ENCODE data around the gene TBC1D1. TPM values are rescaled to one million over a fixed set of nuclear protein-coding genes. Genes with fewer than 3 reads are reported as not detected.

Gene TBC1D1
- total RNA-seq, 1 experiment from 2014 or later: 42.6 TPM

GRCh38 chr4:37902212-37902611 lies 11.3 kb downstream of the TBC1D1 start:
- H3K4me1 ChIP-seq (ENCODE audit: insufficient read depth, low read length, poor library complexity, severe bottlenecking): no peaks in the 10 kb centered on the region
- no peaks in the 10 kb centered on the region for H3K9me3 ChIP-seq (ENCODE audit: low read depth, low read length, poor library complexity, severe bottlenecking)
- peaks cover 17% of the 10 kb centered on the region for H3K27me3 ChIP-seq (replicated peaks; ENCODE audit: insufficient read depth, low read depth, low read length, poor library complexity)
- POLR2A ChIA-PET (ENCODE audit: low non-redundant PET): no interaction called here
- no peak overlapping the region for H3K4me3 ChIP-seq (ENCODE audit: low read depth, low read length, poor library complexity, severe bottlenecking)
- H3K27ac ChIP-seq (ENCODE audit: low read depth, low read length, poor library complexity, severe bottlenecking): no peak overlapping the region
- H3K36me3 ChIP-seq (ENCODE audit: insufficient read depth, low read length, poor library complexity, severe bottlenecking): no peaks in the 10 kb centered on the region
- intact Hi-C loops (cut with micrococcal nuclease; ENCODE audit: unreplicated experiment): no loop called here
- CTCF ChIA-PET: no interaction called here
- DNase-seq (ENCODE audit: low spot score): no peak
- no peak for TF ChIP-seq CTCF (conservative IDR thresholded peaks at IDR 0.05; ENCODE audit: low read depth, low read length)
- no peak for TF ChIP-seq EZH2 (IDR thresholded peaks at IDR 0.05; ENCODE audit: borderline replicate concordance, low read depth, low read length, poor library complexity, severe bottlenecking)
- BruUV-seq (replicated peaks): no TSS peak

- BruUV-seq (replicated peaks): no TSS peak
- ChIA-PET CTCF (no interaction called here), POLR2A (ENCODE audit: low non-redundant PET) (no interaction called here)
- H3K4me1 ChIP-seq (ENCODE audit: insufficient read depth, low read length, poor library complexity, severe bottlenecking): no peaks in the 10 kb centered on the region
- no peak overlapping the region for H3K27ac ChIP-seq (ENCODE audit: low read depth, low read length, poor library complexity, severe bottlenecking)
- TF ChIP-seq EZH2 (IDR thresholded peaks at IDR 0.05; ENCODE audit: borderline replicate concordance, low read depth, low read length, poor library complexity, severe bottlenecking) (no peak), CTCF (conservative IDR thresholded peaks at IDR 0.05; ENCODE audit: low read depth, low read length) (no peak)
- intact Hi-C loops (cut with micrococcal nuclease; ENCODE audit: unreplicated experiment): no loop called here
- H3K9me3 ChIP-seq (ENCODE audit: low read depth, low read length, poor library complexity, severe bottlenecking): no peaks in the 10 kb centered on the region
- DNase-seq (ENCODE audit: low spot score): no peak
- no peaks in the 10 kb centered on the region for H3K36me3 ChIP-seq (ENCODE audit: insufficient read depth, low read length, poor library complexity, severe bottlenecking)
- peaks cover 13% of the 10 kb centered on the region for H3K27me3 ChIP-seq (replicated peaks; ENCODE audit: insufficient read depth, low read depth, low read length, poor library complexity)
- no peak overlapping the region for H3K4me3 ChIP-seq (ENCODE audit: low read depth, low read length, poor library complexity, severe bottlenecking)
Observed at GRCh38 chr4:37902738-37903693, 12.1 kb downstream of the TBC1D1 start.

- CTCF ChIA-PET: no interaction called here
Observed at GRCh38 chr4:37903901-37904300, 13.0 kb downstream of the TBC1D1 start.

More at GRCh38 chr4:37903901-37904300, 13.0 kb downstream of the TBC1D1 start:
- TF ChIP-seq CTCF (conservative IDR thresholded peaks at IDR 0.05; ENCODE audit: low read depth, low read length): no peak
- no peak for TF ChIP-seq EZH2 (IDR thresholded peaks at IDR 0.05; ENCODE audit: borderline replicate concordance, low read depth, low read length, poor library complexity, severe bottlenecking)
- no TSS peak for BruUV-seq (replicated peaks)
- H3K27ac ChIP-seq (ENCODE audit: low read depth, low read length, poor library complexity, severe bottlenecking): no peak overlapping the region
- no peaks in the 10 kb centered on the region for H3K4me1 ChIP-seq (ENCODE audit: insufficient read depth, low read length, poor library complexity, severe bottlenecking)
- no peak overlapping the region for H3K4me3 ChIP-seq (ENCODE audit: low read depth, low read length, poor library complexity, severe bottlenecking)
- POLR2A ChIA-PET (ENCODE audit: low non-redundant PET): no interaction called here
- intact Hi-C loops (cut with micrococcal nuclease; ENCODE audit: unreplicated experiment): no loop called here
- H3K9me3 ChIP-seq (ENCODE audit: low read depth, low read length, poor library complexity, severe bottlenecking): no peaks in the 10 kb centered on the region
- H3K27me3 ChIP-seq (replicated peaks; ENCODE audit: insufficient read depth, low read depth, low read length, poor library complexity): peaks cover 5% of the 10 kb centered on the region
- H3K36me3 ChIP-seq (ENCODE audit: insufficient read depth, low read length, poor library complexity, severe bottlenecking): no peaks in the 10 kb centered on the region
- DNase-seq (ENCODE audit: low spot score): no peak
